SH-SY5Y (cell line): ENCODE measurements around the gene FAM81A.

ENCODE experiments used
- GATA2 ChIP-seq: IDR thresholded peaks from 2 replicates; pipeline ENCODE4 v1.6.1; 2011; ENCODE audit warnings: mild to moderate bottlenecking, low read depth, low read length
- GATA3 ChIP-seq: IDR thresholded peaks from 2 replicates; pipeline ENCODE4 v1.6.1; 2011; ENCODE audit warnings: low read depth, mild to moderate bottlenecking, low read length, moderate library complexity

DNA sequence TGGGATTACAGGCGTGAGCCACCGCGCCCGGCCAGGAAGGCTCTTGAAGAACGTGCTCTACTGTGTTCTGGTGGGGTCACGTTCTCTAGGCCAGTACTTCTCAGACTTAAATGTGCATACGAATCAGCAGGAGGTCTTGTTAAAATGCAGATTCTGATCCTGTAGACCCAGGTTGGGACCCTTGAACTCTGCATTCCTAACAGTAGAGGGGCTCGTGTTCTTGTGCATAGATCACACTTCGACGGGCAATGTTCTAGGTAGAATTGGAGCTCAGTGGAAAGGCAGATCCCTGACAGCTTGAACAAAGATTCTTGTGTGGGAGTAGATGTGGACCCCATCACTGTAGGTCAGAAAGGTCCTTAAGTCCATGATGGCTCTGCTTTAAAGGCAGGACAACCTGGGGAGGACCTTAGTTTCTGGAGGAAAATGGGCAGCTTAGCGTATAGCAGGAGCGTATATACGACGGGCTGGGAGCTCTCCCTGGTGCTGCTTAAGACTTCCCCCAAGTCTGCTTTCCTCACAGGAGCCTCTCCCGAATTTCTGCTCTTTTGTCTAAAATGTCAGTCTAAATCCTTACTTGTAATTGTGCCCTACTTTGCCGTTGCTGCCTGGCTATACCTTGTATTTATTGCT is 16.9 kb upstream of the FAM81A start:
- TF ChIP-seq GATA2 = no peak
- TF ChIP-seq GATA3 = no peak
